HepG2 (cell line): Measurements from ENCODE around the gene KRT3. TPM values are rescaled to one million over a fixed set of nuclear protein-coding genes. Genes with fewer than 3 reads are reported as not detected.

ENCODE experiments used
- ATAC-seq: fragments of 200-7000 bp; cut with Tn5 transposase; 3 replicates; pipeline ENCODE4 v1.9.1; 2020; ENCODE audit warnings: mild to moderate bottlenecking, moderate library complexity
- BruUV-seq: library from RNA; stranded (reverse); fragments of 400-500 nt; replicated peaks from 2 replicates; lab custom pipeline; 2021; lab: Mats Ljungman, UMichigan
- CTCF ChIA-PET: fragments of 300-600 bp; formaldehyde crosslinking; extraction: SDS; loops from one replicate; lab custom pipeline; 2021; ENCODE audit warnings: low total read pairs, inconsistent platforms, low intra/inter-chr PET ratio; lab: Yijun Ruan, JAX
- POLR2A ChIA-PET: fragments of 350-600 bp; sonication (Branson Sonifier 250); formaldehyde crosslinking; loops from one replicate; lab custom pipeline; 2020; ENCODE audit warnings: antibody characterized with exemption, inconsistent platforms; lab: Yijun Ruan, JAX
- DNase-seq: peaks from one replicate; pipeline ENCODE4 v3.0.0-alpha.2; 2015; ENCODE audit warnings: low spot score
- FAIRE-seq: peaks from 3 replicates; lab custom pipeline; 2011; peaks lifted over from hg19 to GRCh38; lab: Jason Lieb, UNC
- H2AFZ ChIP-seq: one replicate; pipeline ENCODE4 v1.6.1; 2011; ENCODE audit warnings: low read length, inconsistent platforms
- H3K27ac ChIP-seq: fragments of 300-600 bp; 3 replicates; pipeline ENCODE4 v1.8.0; 2011; ENCODE audit warnings: mixed run types, mild to moderate bottlenecking, mixed read lengths, low read length, inconsistent platforms; ENCODE audit not compliant: insufficient read depth; ENCODE audit errors: extremely low read length
- H3K27me3 ChIP-seq, 2 experiments: fragments of 200-600 bp in 1 of 2; 2 replicates in 1 of 2; 3 replicates in 1 of 2; pipeline versions ENCODE4 v1.6.0 to v1.8.0; 2011; ENCODE audit warnings: low read length in 2 of 2, mild to moderate bottlenecking in 2 of 2, moderate library complexity in 2 of 2, inconsistent platforms in 1 of 2; ENCODE audit not compliant: insufficient read depth in 2 of 2, control insufficient read depth in 1 of 2
- H3K36me3 ChIP-seq, 2 experiments: fragments of 200-600 bp in 1 of 2; replicated peaks in 1 of 2; 2 replicates in 1 of 2; 3 replicates in 1 of 2; pipeline versions ENCODE4 v1.5.1 to v1.8.0; 2011; ENCODE audit warnings: low read length in 2 of 2, inconsistent platforms in 1 of 2; ENCODE audit not compliant: insufficient read depth in 2 of 2, control insufficient read depth in 1 of 2
- H3K4me1 ChIP-seq: 2 replicates; pipeline ENCODE4 v1.5.1; 2012; ENCODE audit warnings: low read length, inconsistent platforms; ENCODE audit not compliant: insufficient read depth
- H3K4me2 ChIP-seq: 2 replicates; pipeline ENCODE4 v1.6.0; 2011; ENCODE audit warnings: low read depth, low read length, inconsistent platforms
- H3K4me3 ChIP-seq, 3 experiments: fragments of 200-600 bp in 1 of 3; sonication (generic), shearing (Covaris generic) in 1 of 3; replicated peaks in 1 of 3; 2 replicates each; pipeline ENCODE4 v1.5.1; 2011 to 2016; ENCODE audit warnings: low read length in 3 of 3, inconsistent platforms in 2 of 3, low read depth in 2 of 3, mild to moderate bottlenecking in 2 of 3, control low read depth in 1 of 3, mixed read lengths in 1 of 3; ENCODE audit not compliant: insufficient read depth in 1 of 3
- H3K79me2 ChIP-seq: one replicate; pipeline ENCODE4 v1.6.1; 2011; ENCODE audit warnings: low read length, inconsistent platforms; ENCODE audit not compliant: insufficient read depth
- H3K9ac ChIP-seq: 2 replicates; pipeline ENCODE4 v1.6.0; 2011; ENCODE audit warnings: mild to moderate bottlenecking, low read depth, low read length, inconsistent platforms; ENCODE audit not compliant: insufficient read depth
- H3K9me3 ChIP-seq: 2 replicates; pipeline ENCODE4 v1.5.1; 2012; ENCODE audit warnings: mild to moderate bottlenecking, low read length
- H4K20me1 ChIP-seq: 2 replicates; pipeline ENCODE4 v1.6.0; 2011; ENCODE audit warnings: inconsistent platforms, mild to moderate bottlenecking, low read length, moderate library complexity; ENCODE audit not compliant: insufficient read depth
- CEBPB ChIP-seq: IDR thresholded peaks from 2 replicates; pipeline ENCODE4 v1.6.1; 2011; ENCODE audit warnings: low read depth, low read length, improper control_type of control experiment, borderline replicate concordance
- CHCHD3 ChIP-seq: sonication (generic); formaldehyde crosslinking; IDR thresholded peaks from 2 replicates; pipeline ENCODE4 v1.8.0; 2022; ENCODE audit warnings: mild to moderate bottlenecking, missing genetic modification reagents, moderate library complexity
- MEIS1 ChIP-seq: sonication (generic); formaldehyde crosslinking; IDR thresholded peaks from 2 replicates; pipeline ENCODE4 v1.9.0; 2021; ENCODE audit warnings: mild to moderate bottlenecking, missing genetic modification reagents, moderate library complexity, borderline replicate concordance
- NR1H2 ChIP-seq: sonication (generic); formaldehyde crosslinking; IDR thresholded peaks from 2 replicates; pipeline ENCODE4 v1.8.1; 2022; ENCODE audit warnings: low read depth, missing genetic modification reagents, borderline replicate concordance
- RELA ChIP-seq: sonication (generic); formaldehyde crosslinking; IDR thresholded peaks from 2 replicates; pipeline ENCODE4 v1.4.0; 2020; ENCODE audit warnings: missing genetic modification reagents
- RFXANK ChIP-seq: IDR thresholded peaks from 2 replicates; pipeline ENCODE4 v1.6.1; 2016
- SIX4 ChIP-seq: sonication (generic); formaldehyde crosslinking; IDR thresholded peaks from 2 replicates; pipeline ENCODE4 v1.4.0; 2020; ENCODE audit warnings: missing genetic modification reagents
- SRSF1 ChIP-seq: fragments of 200-400 bp; formaldehyde crosslinking; optimal IDR thresholded peaks from 2 replicates; pipeline ENCODE3; 2017; ENCODE audit warnings: mild to moderate bottlenecking, low read depth, low read length, moderate library complexity
- TARDBP ChIP-seq: sonication (generic); formaldehyde crosslinking; IDR thresholded peaks from 2 replicates; pipeline ENCODE4 v1.8.0; 2022; ENCODE audit warnings: mild to moderate bottlenecking, missing genetic modification reagents
- ZBTB7A ChIP-seq: sonication (generic); formaldehyde crosslinking; IDR thresholded peaks from 2 replicates; pipeline ENCODE4 v1.8.0; 2022; ENCODE audit warnings: mild to moderate bottlenecking, missing genetic modification reagents
- ZFP62 ChIP-seq: sonication (generic); formaldehyde crosslinking; IDR thresholded peaks from 2 replicates; pipeline ENCODE4 v1.4.0; 2020; ENCODE audit warnings: missing genetic modification reagents
- ZNF253 ChIP-seq: sonication (generic); formaldehyde crosslinking; IDR thresholded peaks from 2 replicates; pipeline ENCODE4 v1.8.0; 2022; ENCODE audit warnings: mild to moderate bottlenecking, missing genetic modification reagents, borderline replicate concordance
- ZNF556 ChIP-seq: sonication (generic); formaldehyde crosslinking; IDR thresholded peaks from 2 replicates; pipeline ENCODE4 v1.4.0; 2020; ENCODE audit warnings: mild to moderate bottlenecking, missing genetic modification reagents, borderline replicate concordance
- WGBS: methylation state at CpG from one replicate; pipeline ENCODE4 v1.1.6; 2017; ENCODE audit warnings: low lambda C conversion rate; 5-methylcytosine and 5-hydroxymethylcytosine counted together
- in situ Hi-C: cut with HindIII; loops from 2 replicates; pipeline ENCODE4 v1.10.0; 2017; ENCODE audit warnings: low pct_unique_long_range_greater_than_20kb; ENCODE audit not compliant: extremely low pct_ligation_motif_present
- intact Hi-C: fragments of 100-400 bp; cut with micrococcal nuclease; formaldehyde crosslinking; loops from one replicate; pipeline ENCODE4 v1.10.0; 2022; ENCODE audit not compliant: unreplicated experiment
- polyA plus RNA-seq, 8 experiments: library from polyadenylated mRNA; depleted of rRNA in 3 of 8; stranded (reverse) in 7 of 8; unstranded in 1 of 8; fragments of >200 nt; fragmentation: Illumina TruSeq in 4 of 8; extraction: Trizol in 4 of 8; gene quantifications; 2 replicates each; pipeline versions ENCODE4 v1.2.1 to v1.2.3, GENCODE V29; 2011 to 2016; ENCODE audit warnings: low read depth in 4 of 8, missing spikeins in 1 of 8, mixed read lengths in 1 of 8; ENCODE audit not compliant: insufficient read depth in 1 of 8
- total RNA-seq, 5 experiments: library from RNA; depleted of rRNA; stranded (reverse); fragments of >200 nt; fragmentation: Illumina TruSeq; extraction: Trizol; gene quantifications; 2 replicates each; pipeline ENCODE4 v1.2.3, GENCODE V29; 2016; ENCODE audit warnings: low read depth in 1 of 5
- TF ChIP-seq, protein P1 (sequence below): sonication (generic); formaldehyde crosslinking; IDR thresholded peaks from 2 replicates; pipeline ENCODE4 v1.4.0; 2020; ENCODE audit warnings: low read depth, mild to moderate bottlenecking, missing genetic modification reagents
- TF ChIP-seq, protein P2 (sequence below): IDR thresholded peaks from 2 replicates; pipeline ENCODE4 v1.6.1; 2016; ENCODE audit warnings: missing biosample characterization, missing genetic modification reagents, low read depth
- TF ChIP-seq, protein P3 (sequence below): sonication (generic); formaldehyde crosslinking; IDR thresholded peaks from 2 replicates; pipeline ENCODE4 v1.9.0; 2021; ENCODE audit warnings: missing genetic modification reagents, mild to moderate bottlenecking, borderline replicate concordance
- TF ChIP-seq, protein P4 (sequence below): sonication (generic); formaldehyde crosslinking; IDR thresholded peaks from 2 replicates; pipeline ENCODE4 v1.4.0; 2020; ENCODE audit warnings: low read depth, mild to moderate bottlenecking, missing genetic modification reagents

The KRT3 gene
- total and polyA plus RNA-seq, 2 of the 13 experiments (the other 11 are each of a cell fraction or from before 2014, with no cell fraction given), result not detected

DNA sequence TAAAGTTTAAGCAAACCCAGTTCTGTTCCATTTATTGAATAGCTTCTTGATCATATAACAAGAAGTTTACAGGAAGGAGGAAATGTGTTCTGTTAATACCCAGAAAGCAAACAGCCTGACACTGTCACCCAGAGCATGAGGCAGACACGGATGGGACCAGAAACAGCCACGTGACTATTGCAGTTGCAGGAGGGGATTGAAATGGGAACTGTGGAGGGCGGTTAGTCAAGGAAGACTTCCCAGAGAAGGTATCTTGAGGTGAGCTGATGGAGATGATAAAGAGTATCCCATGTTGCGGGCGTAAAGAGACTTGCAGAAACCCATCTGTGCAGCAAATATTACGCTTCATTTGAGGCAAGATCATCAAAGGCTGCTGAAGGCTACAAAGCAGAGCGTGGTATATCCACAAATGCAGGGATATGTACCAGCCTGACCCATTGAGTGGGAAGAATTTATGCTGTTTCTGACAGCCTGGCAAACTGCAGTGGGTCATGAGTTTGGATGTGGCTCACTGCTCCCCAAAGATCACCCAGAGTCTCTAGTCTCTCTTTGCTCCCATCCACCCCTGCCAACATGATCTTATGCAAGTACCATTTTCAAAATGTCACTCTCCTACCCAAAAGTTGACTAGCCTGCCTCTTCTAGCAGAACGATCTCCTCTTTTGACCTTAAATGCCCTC, 39.5 kb downstream of the KRT3 start:
- no peak for ATAC-seq
- TF ChIP-seq NR1H2 (CRISPR knock-in tag), result no peak
- TF ChIP-seq, protein P1, sequence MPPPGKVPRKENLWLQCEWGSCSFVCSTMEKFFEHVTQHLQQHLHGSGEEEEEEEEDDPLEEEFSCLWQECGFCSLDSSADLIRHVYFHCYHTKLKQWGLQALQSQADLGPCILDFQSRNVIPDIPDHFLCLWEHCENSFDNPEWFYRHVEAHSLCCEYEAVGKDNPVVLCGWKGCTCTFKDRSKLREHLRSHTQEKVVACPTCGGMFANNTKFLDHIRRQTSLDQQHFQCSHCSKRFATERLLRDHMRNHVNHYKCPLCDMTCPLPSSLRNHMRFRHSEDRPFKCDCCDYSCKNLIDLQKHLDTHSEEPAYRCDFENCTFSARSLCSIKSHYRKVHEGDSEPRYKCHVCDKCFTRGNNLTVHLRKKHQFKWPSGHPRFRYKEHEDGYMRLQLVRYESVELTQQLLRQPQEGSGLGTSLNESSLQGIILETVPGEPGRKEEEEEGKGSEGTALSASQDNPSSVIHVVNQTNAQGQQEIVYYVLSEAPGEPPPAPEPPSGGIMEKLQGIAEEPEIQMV (CRISPR knock-in tag), result no peak
- TF ChIP-seq ZBTB7A (CRISPR knock-in tag), result no peak
- TF ChIP-seq CHCHD3, result no peak
- no peak for TF ChIP-seq ZNF556 (CRISPR knock-in tag)
- TF ChIP-seq, protein P2, sequence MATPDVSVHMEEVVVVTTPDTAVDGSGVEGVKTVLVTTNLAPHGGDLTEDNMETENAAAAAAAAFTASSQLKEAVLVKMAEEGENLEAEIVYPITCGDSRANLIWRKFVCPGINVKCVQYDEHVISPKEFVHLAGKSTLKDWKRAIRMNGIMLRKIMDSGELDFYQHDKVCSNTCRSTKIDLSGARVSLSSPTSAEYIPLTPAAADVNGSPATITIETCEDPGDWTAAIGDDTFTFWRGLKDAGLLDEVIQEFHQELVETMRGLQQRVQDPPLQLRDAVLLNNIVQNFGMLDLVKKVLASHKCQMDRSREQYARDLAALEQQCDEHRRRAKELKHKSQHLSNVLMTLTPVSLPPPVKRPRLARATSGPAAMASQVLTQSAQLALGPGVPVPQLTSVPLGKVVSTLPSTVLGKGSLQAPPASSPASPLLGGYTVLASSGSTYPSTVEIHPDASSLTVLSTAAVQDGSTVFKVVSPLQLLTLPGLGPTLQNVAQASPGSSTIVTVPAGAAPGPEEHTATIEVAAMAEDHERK (CRISPR knock-in tag), result no peak
- no peak for TF ChIP-seq MEIS1 (CRISPR knock-in tag)
- TF ChIP-seq SRSF1, result no peak
- no peak for TF ChIP-seq RELA (CRISPR knock-in tag)
- TF ChIP-seq TARDBP (CRISPR knock-in tag), result no peak
- no peak for TF ChIP-seq ZFP62
- no peak for TF ChIP-seq RFXANK (CRISPR knock-in tag)
- TF ChIP-seq, protein P3, sequence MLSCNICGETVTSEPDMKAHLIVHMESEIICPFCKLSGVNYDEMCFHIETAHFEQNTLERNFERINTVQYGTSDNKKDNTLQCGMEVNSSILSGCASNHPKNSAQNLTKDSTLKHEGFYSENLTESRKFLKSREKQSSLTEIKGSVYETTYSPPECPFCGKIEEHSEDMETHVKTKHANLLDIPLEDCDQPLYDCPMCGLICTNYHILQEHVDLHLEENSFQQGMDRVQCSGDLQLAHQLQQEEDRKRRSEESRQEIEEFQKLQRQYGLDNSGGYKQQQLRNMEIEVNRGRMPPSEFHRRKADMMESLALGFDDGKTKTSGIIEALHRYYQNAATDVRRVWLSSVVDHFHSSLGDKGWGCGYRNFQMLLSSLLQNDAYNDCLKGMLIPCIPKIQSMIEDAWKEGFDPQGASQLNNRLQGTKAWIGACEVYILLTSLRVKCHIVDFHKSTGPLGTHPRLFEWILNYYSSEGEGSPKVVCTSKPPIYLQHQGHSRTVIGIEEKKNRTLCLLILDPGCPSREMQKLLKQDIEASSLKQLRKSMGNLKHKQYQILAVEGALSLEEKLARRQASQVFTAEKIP (CRISPR knock-in tag), result no peak
- no peak for TF ChIP-seq CEBPB
- TF ChIP-seq SIX4 (CRISPR knock-in tag), result no peak
- TF ChIP-seq, protein P4, sequence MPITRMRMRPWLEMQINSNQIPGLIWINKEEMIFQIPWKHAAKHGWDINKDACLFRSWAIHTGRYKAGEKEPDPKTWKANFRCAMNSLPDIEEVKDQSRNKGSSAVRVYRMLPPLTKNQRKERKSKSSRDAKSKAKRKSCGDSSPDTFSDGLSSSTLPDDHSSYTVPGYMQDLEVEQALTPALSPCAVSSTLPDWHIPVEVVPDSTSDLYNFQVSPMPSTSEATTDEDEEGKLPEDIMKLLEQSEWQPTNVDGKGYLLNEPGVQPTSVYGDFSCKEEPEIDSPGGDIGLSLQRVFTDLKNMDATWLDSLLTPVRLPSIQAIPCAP (CRISPR knock-in tag), result no peak
- no peak for TF ChIP-seq ZNF253 (CRISPR knock-in tag)
- DNase-seq, result no peak
- no peak for FAIRE-seq
- H3K27ac ChIP-seq, result no peak overlapping the region
- no peaks in the 10 kb centered on the region for H4K20me1 ChIP-seq
- BruUV-seq, result no TSS peak
- H3K79me2 ChIP-seq, result no peaks in the 10 kb centered on the region
- H3K27me3 ChIP-seq, result no peaks in the 10 kb centered on the region
- H3K9ac ChIP-seq, result no peak overlapping the region
- no peaks in the 10 kb centered on the region; the same call in 1 of the 2 replicates for H3K9me3 ChIP-seq
- ChIA-PET CTCF (no interaction called here), POLR2A (no interaction called here)
- intact Hi-C loops (no loop called here), in situ Hi-C loops (no loop called here)
- H3K4me3 ChIP-seq, result no peak overlapping the region
- H3K4me2 ChIP-seq, result no peak overlapping the region
- no peak overlapping the region for H2AFZ ChIP-seq
- no peaks in the 10 kb centered on the region for H3K4me1 ChIP-seq
- 13% methylated on average over 8 of the region's 8 CpGs for WGBS
- no peaks in the 10 kb centered on the region for H3K36me3 ChIP-seq
